Chondrocyte (in vitro differentiated cells): Measurements from ENCODE around the gene ZNF124. TPM values are rescaled to one million over a fixed set of nuclear protein-coding genes. Genes with fewer than 3 reads are reported as not detected.

Experiments
- DNase-seq: peaks from one replicate; pipeline ENCODE4 v3.0.0; 2021; ENCODE audit warnings: mixed read lengths, low spot score
- H3K27ac Mint-ChIP-seq: one replicate; pipeline ENCODE4 v1.8.0; 2021; ENCODE audit warnings: mild to moderate bottlenecking, moderate library complexity, mixed read lengths; ENCODE audit not compliant: unreplicated experiment
- H3K27me3 Mint-ChIP-seq: 2 replicates; pipeline ENCODE4 v1.8.0; 2021; ENCODE audit warnings: low read depth, mixed read lengths
- H3K36me3 Mint-ChIP-seq: 2 replicates; pipeline ENCODE4 v1.8.0; 2021; ENCODE audit warnings: low read depth, mixed read lengths
- H3K4me1 Mint-ChIP-seq: 2 replicates; pipeline ENCODE4 v1.8.0; 2021; ENCODE audit warnings: low read depth, mild to moderate bottlenecking, mixed read lengths
- H3K4me3 Mint-ChIP-seq: one replicate; pipeline ENCODE4 v1.8.0; 2021; ENCODE audit warnings: mild to moderate bottlenecking, moderate library complexity, mixed read lengths; ENCODE audit not compliant: unreplicated experiment
- H3K9me3 Mint-ChIP-seq: 2 replicates; pipeline ENCODE4 v1.8.0; 2021; ENCODE audit warnings: low read depth, mixed read lengths
- CTCF ChIP-seq: fragments of 200-600 bp; sonication (generic); IDR thresholded peaks from 2 replicates; pipeline ENCODE4 v1.5.0; 2021; ENCODE audit warnings: antibody characterized with exemption, mild to moderate bottlenecking, moderate library complexity
- total RNA-seq: library from RNA; stranded (reverse); gene quantifications from 3 replicates; pipeline ENCODE4 v1.2.1, GENCODE V29; 2021

Gene ZNF124
- total RNA-seq, 1 donor from 2014 or later, result 19.3 TPM

GRCh38 chr1:247211339-247211738, 39.5 kb upstream of the ZNF124 start:
- no peaks in the 10 kb centered on the region for H3K9me3 Mint-ChIP-seq
- no peak overlapping the region for H3K27ac Mint-ChIP-seq
- peaks cover 9% of the 10 kb centered on the region for H3K27me3 Mint-ChIP-seq
- TF ChIP-seq CTCF, result no peak
- H3K4me1 Mint-ChIP-seq, result peaks cover 39% of the 10 kb centered on the region
- H3K36me3 Mint-ChIP-seq, result peaks cover 4% of the 10 kb centered on the region
- no peak overlapping the region for H3K4me3 Mint-ChIP-seq
- no peak for DNase-seq

- H3K4me1 Mint-ChIP-seq, result peaks cover 39% of the 10 kb centered on the region
- DNase-seq, result peak; percentile 99
- peak overlapping the region; percentile 92 for H3K4me3 Mint-ChIP-seq
- H3K36me3 Mint-ChIP-seq, result peaks cover 4% of the 10 kb centered on the region
- peaks cover 5% of the 10 kb centered on the region for H3K27me3 Mint-ChIP-seq
- peak overlapping the region; percentile 92 for H3K27ac Mint-ChIP-seq
- no peak for TF ChIP-seq CTCF
- no peaks in the 10 kb centered on the region for H3K9me3 Mint-ChIP-seq
Observed at GRCh38 chr1:247210376-247211117, 38.7 kb upstream of the ZNF124 start.

GRCh38 chr1:247210062-247210375, 38.2 kb upstream of the ZNF124 start:
- TF ChIP-seq CTCF, result no peak
- DNase-seq, result no peak
- H3K9me3 Mint-ChIP-seq, result no peaks in the 10 kb centered on the region
- peak overlapping the region; percentile 92 for H3K4me3 Mint-ChIP-seq
- H3K36me3 Mint-ChIP-seq, result peaks cover 4% of the 10 kb centered on the region
- H3K27ac Mint-ChIP-seq, result peak overlapping the region; percentile 92
- peaks cover 39% of the 10 kb centered on the region for H3K4me1 Mint-ChIP-seq
- H3K27me3 Mint-ChIP-seq, result peaks cover 4% of the 10 kb centered on the region

GRCh38 chr1:247209396-247209795, 37.6 kb upstream of the ZNF124 start:
- no peak for DNase-seq
- peaks cover 4% of the 10 kb centered on the region for H3K36me3 Mint-ChIP-seq
- H3K27me3 Mint-ChIP-seq, result peaks cover under 1% of the 10 kb centered on the region
- no peak overlapping the region for H3K27ac Mint-ChIP-seq
- no peaks in the 10 kb centered on the region for H3K9me3 Mint-ChIP-seq
- TF ChIP-seq CTCF, result no peak
- peaks cover 39% of the 10 kb centered on the region for H3K4me1 Mint-ChIP-seq
- H3K4me3 Mint-ChIP-seq, result peak overlapping the region; percentile 92

GRCh38 chr1:247204177-247204647, 32.4 kb upstream of the ZNF124 start:
- Mint-ChIP-seq H3K36me3 (peaks cover 8% of the 10 kb centered on the region), H3K27ac (no peak overlapping the region), H3K4me1 (peaks cover 16% of the 10 kb centered on the region)

More at GRCh38 chr1:247204177-247204647, 32.4 kb upstream of the ZNF124 start:
- Mint-ChIP-seq H3K9me3 (no peaks in the 10 kb centered on the region), H3K4me3 (no peak overlapping the region), H3K27me3 (no peaks in the 10 kb centered on the region)
- no peak for TF ChIP-seq CTCF
- DNase-seq, result no peak
